Transverse colon (tissue), 4 donors: ENCODE measurements around the gene C10orf105. TPM values are rescaled to one million over a fixed set of nuclear protein-coding genes. Genes with fewer than 3 reads are reported as not detected.

Experiments used
- DNase-seq: peaks from one replicate; pipeline ENCODE4 v3.0.0-alpha.2; 2019
- H3K27ac ChIP-seq, 4 donors: fragments of 200-600 bp; sonication (generic); 2 replicates each; pipeline ENCODE4 v1.5.1; 2016 to 2018; ENCODE audit warnings: inconsistent platforms in 4 of 4
- H3K27me3 ChIP-seq: fragments of 200-600 bp; sonication (generic); 2 replicates; pipeline ENCODE4 v1.5.1; 2017; ENCODE audit warnings: inconsistent platforms
- H3K36me3 ChIP-seq, 4 donors: fragments of 200-600 bp; sonication (generic); 2 replicates each; pipeline ENCODE4 v1.5.1; 2017 to 2019; ENCODE audit warnings: inconsistent platforms in 4 of 4
- H3K4me1 ChIP-seq, 4 donors: fragments of 200-600 bp; sonication (generic); 2 replicates each; pipeline ENCODE4 v1.5.1; 2017 to 2020; ENCODE audit warnings: inconsistent platforms in 4 of 4
- H3K4me3 ChIP-seq, 4 donors: fragments of 200-600 bp; sonication (generic); 1 replicate in 1 of 4; 2 replicates in 3 of 4; pipeline versions ENCODE4 v1.5.1 to v1.6.1; 2017 to 2019; ENCODE audit warnings: inconsistent platforms in 4 of 4
- H3K9me3 ChIP-seq, 2 donors: fragments of 200-600 bp; sonication (generic); 2 replicates each; pipeline ENCODE4 v1.5.1; 2017 to 2019; ENCODE audit warnings: inconsistent platforms in 2 of 2
- EP300 ChIP-seq: sonication (generic); formaldehyde crosslinking; IDR thresholded peaks from one replicate; pipeline ENCODE4 v1.6.1; 2017; ENCODE audit warnings: antibody characterized with exemption, low read depth
- POLR2A ChIP-seq: fragments of 450-650 bp; IDR thresholded peaks from one replicate; pipeline ENCODE4 v1.6.1; 2016; ENCODE audit warnings: antibody characterized with exemption, mild to moderate bottlenecking, moderate library complexity
- POLR2AphosphoS5 ChIP-seq, 3 donors: sonication (generic); formaldehyde crosslinking; IDR thresholded peaks; one replicate each; pipeline ENCODE4 v1.6.1; 2016; ENCODE audit warnings: antibody characterized with exemption in 3 of 3
- WGBS, 2 donors: methylation state at CpG; one replicate each; pipeline ENCODE4 v1.1.5; 2018; ENCODE audit warnings: low coverage in 1 of 2; 5-methylcytosine and 5-hydroxymethylcytosine counted together
- in situ Hi-C, 4 donors: fragments of 200-750 bp; cut with MboI; loops; one replicate each; pipeline versions ENCODE4 v1.15.0 to v1.15.1; 2017; ENCODE audit warnings: low sequenced_read_pairs in 3 of 4, low pct_ligation_motif_present in 1 of 4, low pct_unique_long_range_greater_than_20kb in 1 of 4
- intact Hi-C: fragments of 100-400 bp; cut with DNase I; formaldehyde crosslinking; loops from one replicate; pipeline ENCODE4 v1.15.1; 2023; ENCODE audit warnings: low total_unique reads
- total RNA-seq, 4 donors: library from RNA; depleted of rRNA; stranded (reverse); fragments of >200 nt; gene quantifications; one replicate each; pipeline ENCODE4 v1.1.0, GENCODE V29; 2016
- TF ChIP-seq, protein P1 (sequence below), 5 experiments: fragments of 200-600 bp in 3 of 5; fragments of 450-650 bp in 2 of 5; sonication (generic) in 3 of 5; IDR thresholded peaks; 1 replicate in 2 of 5; 2 replicates in 3 of 5; pipeline ENCODE4 v1.5.1; 2016 to 2017; ENCODE audit warnings: antibody characterized with exemption in 5 of 5, inconsistent platforms in 3 of 5, mild to moderate bottlenecking in 2 of 5, moderate library complexity in 1 of 5

The C10orf105 gene
- total RNA-seq, 4 donors from 2014 or later, result 0.16 TPM; not detected in 3

DNA sequence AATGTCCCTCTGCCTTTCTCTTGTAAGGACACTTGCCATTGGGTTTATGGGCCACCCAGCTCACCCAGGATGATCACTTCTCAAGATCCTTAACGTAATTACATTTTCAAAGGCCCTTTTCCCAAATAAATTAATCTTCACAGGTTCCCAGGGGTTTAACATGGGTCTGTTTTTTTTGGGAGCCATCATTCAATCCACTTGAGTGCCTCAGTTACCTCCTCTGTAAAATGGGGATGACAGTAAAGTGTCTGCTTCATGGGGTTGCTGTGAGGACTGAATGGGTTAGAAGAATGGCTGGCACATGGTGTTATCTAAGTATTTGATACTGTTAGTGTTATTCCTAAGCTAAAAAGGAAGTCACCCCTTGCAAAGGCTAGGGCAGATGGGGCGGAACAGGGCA is 7.4 kb downstream of the C10orf105 start:
- 85 to 88% methylated on average over 1 to 2 of the region's 2 CpGs for WGBS, 2 donors
- Histone ChIP-seq H3K27me3 (no peaks in the 10 kb centered on the region), H3K4me3 (no peak overlapping the region), H3K36me3 (no peaks in the 10 kb centered on the region), H3K4me1 (peaks cover 28 to 38% (median 29%) of the 10 kb centered on the region in 4 donors), H3K9me3 (no peaks in the 10 kb centered on the region), H3K27ac (peak overlapping the region; percentile 80 to 93 (median 86))
- intact Hi-C loops, result loop anchor here (5.0 kb wide), 1 partner anchor 55 kb away; no protein-coding TSS in a partner anchor
- in situ Hi-C loops, result loop anchor here in 3 of 4 donors (10.0 to 25.0 kb wide), 3 partner anchors 63 to 325 kb away; partner anchors contain the start of genes CDH23 (in 2 of the 3) and VSIR (in 1 of the 3)
- DNase-seq, result no peak
- TF ChIP-seq POLR2AphosphoS5 (IDR thresholded peaks at IDR 0.05) (no peak), EP300 (no peak), POLR2A (no peak)
- TF ChIP-seq, protein P1, sequence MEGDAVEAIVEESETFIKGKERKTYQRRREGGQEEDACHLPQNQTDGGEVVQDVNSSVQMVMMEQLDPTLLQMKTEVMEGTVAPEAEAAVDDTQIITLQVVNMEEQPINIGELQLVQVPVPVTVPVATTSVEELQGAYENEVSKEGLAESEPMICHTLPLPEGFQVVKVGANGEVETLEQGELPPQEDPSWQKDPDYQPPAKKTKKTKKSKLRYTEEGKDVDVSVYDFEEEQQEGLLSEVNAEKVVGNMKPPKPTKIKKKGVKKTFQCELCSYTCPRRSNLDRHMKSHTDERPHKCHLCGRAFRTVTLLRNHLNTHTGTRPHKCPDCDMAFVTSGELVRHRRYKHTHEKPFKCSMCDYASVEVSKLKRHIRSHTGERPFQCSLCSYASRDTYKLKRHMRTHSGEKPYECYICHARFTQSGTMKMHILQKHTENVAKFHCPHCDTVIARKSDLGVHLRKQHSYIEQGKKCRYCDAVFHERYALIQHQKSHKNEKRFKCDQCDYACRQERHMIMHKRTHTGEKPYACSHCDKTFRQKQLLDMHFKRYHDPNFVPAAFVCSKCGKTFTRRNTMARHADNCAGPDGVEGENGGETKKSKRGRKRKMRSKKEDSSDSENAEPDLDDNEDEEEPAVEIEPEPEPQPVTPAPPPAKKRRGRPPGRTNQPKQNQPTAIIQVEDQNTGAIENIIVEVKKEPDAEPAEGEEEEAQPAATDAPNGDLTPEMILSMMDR (IDR thresholded peaks at IDR 0.05), result no peak

DNA sequence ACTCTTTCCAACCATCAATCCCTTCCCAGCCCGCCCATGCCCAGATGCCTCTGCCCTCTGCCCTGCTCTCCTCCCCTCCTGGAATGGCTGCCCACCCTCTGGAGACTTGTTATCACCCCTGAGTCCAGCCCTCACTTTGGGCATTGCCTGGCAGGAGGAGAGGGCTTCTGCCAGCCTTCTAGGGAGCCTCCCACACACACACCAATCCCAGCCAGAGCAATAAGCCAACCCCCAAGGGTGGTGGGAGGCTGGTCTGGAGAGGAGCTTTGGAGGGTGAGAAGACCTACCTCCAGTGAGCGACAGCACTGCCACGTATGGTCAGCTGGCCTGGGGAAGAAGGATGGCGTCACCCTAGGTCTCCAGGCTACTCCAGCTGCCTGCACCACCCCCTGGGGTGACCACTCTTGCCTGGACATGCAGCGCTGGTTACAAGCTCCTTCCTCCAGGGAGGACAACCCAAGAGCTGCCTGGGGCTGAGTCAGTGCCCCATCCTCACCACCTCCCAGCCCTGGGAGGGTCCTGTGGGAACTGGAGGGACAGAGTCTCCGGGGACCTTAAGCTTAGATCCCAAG is 8.4 kb downstream of the C10orf105 start:
- H3K27ac ChIP-seq, result peak overlapping the region in 1 of 4 donors; percentile 93
- WGBS, 2 donors, result 87% methylated on average over 6 of the region's 6 CpGs; no CpG with 5 or more reads in 1 of the 2 donors
- H3K4me3 ChIP-seq, result no peak overlapping the region
- intact Hi-C loops (loop anchor here (5.0 kb wide), 1 partner anchor 56 kb away; no protein-coding TSS in a partner anchor), in situ Hi-C loops (loop anchor here in 3 of 4 donors (10.0 to 25.0 kb wide), 3 partner anchors 64 to 324 kb away; partner anchors contain the start of genes CDH23 (in 2 of the 3) and VSIR (in 1 of the 3))
- H3K36me3 ChIP-seq, result no peaks in the 10 kb centered on the region
- DNase-seq, result no peak
- no peaks in the 10 kb centered on the region for H3K9me3 ChIP-seq
- peaks cover 28 to 38% (median 29%) of the 10 kb centered on the region in 4 donors for H3K4me1 ChIP-seq
- no peak for TF ChIP-seq EP300
- no peak for TF ChIP-seq POLR2A
- no peak for TF ChIP-seq POLR2AphosphoS5 (IDR thresholded peaks at IDR 0.05)
- TF ChIP-seq, protein P1 (IDR thresholded peaks at IDR 0.05), result no peak
- H3K27me3 ChIP-seq, result no peaks in the 10 kb centered on the region

DNA sequence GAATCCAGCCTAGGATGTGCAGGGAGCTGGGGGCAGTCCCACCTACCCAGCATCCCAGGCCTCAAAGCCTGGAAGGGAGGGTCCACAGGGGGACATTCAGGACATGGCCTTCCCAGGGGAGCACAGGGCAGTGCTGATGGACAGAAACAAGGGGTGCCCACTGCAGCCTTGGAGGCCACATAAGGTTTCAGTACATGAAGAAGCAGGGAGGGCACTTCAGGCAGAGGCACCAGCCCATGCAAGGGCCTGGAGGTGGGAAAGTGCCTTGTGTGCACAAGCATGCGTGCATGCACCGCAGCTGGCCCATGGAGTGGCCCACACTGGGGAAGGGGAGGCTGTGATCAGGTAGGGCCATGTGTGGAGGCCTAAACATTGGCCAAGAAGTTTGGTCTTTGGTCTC is 9.1 kb downstream of the C10orf105 start:
- H3K27ac ChIP-seq, result no peak overlapping the region
- no peak overlapping the region for H3K4me3 ChIP-seq
- no peaks in the 10 kb centered on the region for H3K27me3 ChIP-seq
- H3K4me1 ChIP-seq, result peaks cover 28 to 35% (median 29%) of the 10 kb centered on the region in 4 donors
- TF ChIP-seq POLR2AphosphoS5 (IDR thresholded peaks at IDR 0.05) (no peak), EP300 (no peak), POLR2A (no peak)
- TF ChIP-seq, protein P1 (IDR thresholded peaks at IDR 0.05), result no peak
- in situ Hi-C loops (loop anchor here in 3 of 4 donors (10.0 to 25.0 kb wide), 3 partner anchors 64 to 323 kb away; partner anchors contain the start of genes CDH23 (in 2 of the 3) and VSIR (in 1 of the 3)), intact Hi-C loops (loop anchor here (5.0 kb wide), 1 partner anchor 57 kb away; no protein-coding TSS in a partner anchor)
- 100% methylated on average over 2 of the region's 2 CpGs; no CpG with 5 or more reads in 1 of the 2 donors for WGBS, 2 donors
- no peaks in the 10 kb centered on the region for H3K9me3 ChIP-seq
- H3K36me3 ChIP-seq, result no peaks in the 10 kb centered on the region
- no peak for DNase-seq
